EL (cell line): ENCODE data around the gene EPB41L2.

Experiments
- DNase-seq: peaks from one replicate; pipeline ENCODE4 v3.0.0-alpha.2; 2016

EPB41L2 gene

GRCh38 chr6:130859161-130859867 lies 203.7 kb downstream of the EPB41L2 start:
- no peak for DNase-seq

- DNase-seq, result no peak
Measured at GRCh38 chr6:130858498-130859160, 204.4 kb downstream of the EPB41L2 start.

- DNase-seq, result no peak
Measured at GRCh38 chr6:130858054-130858453, 205.0 kb downstream of the EPB41L2 start.

- DNase-seq, result peak; percentile 78
Measured at GRCh38 chr6:130853555-130854183, 209.4 kb downstream of the EPB41L2 start.

- peak; percentile 65 for DNase-seq
Measured at GRCh38 chr6:130852844-130853554, 210.0 kb downstream of the EPB41L2 start.

GRCh38 chr6:130851026-130851425 lies 212.0 kb downstream of the EPB41L2 start:
- no peak for DNase-seq

GRCh38 chr6:130849594-130849993 lies 213.5 kb downstream of the EPB41L2 start:
- no peak for DNase-seq

- DNase-seq, result peak; percentile 32
Measured at GRCh38 chr6:130848945-130849344, 214.1 kb downstream of the EPB41L2 start.

- DNase-seq, result no peak
Measured at GRCh38 chr6:130847001-130847910, 215.8 kb downstream of the EPB41L2 start.

GRCh38 chr6:130846501-130846900 lies 216.5 kb downstream of the EPB41L2 start:
- DNase-seq, result no peak

GRCh38 chr6:130843575-130844320 lies 219.3 kb downstream of the EPB41L2 start:
- DNase-seq, result peak; percentile 56

- DNase-seq, result peak; percentile 23
Measured at GRCh38 chr6:130841128-130841728, 221.8 kb downstream of the EPB41L2 start.

GRCh38 chr6:130840050-130840449 lies 223.0 kb downstream of the EPB41L2 start:
- no peak for DNase-seq

- no peak for DNase-seq
Measured at GRCh38 chr6:130839379-130839778, 223.7 kb downstream of the EPB41L2 start.

GRCh38 chr6:130838951-130839350 lies 224.1 kb downstream of the EPB41L2 start:
- no peak for DNase-seq

- no peak for DNase-seq
Measured at GRCh38 chr6:130838250-130838860, 224.7 kb downstream of the EPB41L2 start.

GRCh38 chr6:130837067-130837466 lies 226.0 kb downstream of the EPB41L2 start:
- no peak for DNase-seq

- no peak for DNase-seq
Measured at GRCh38 chr6:130836055-130836640, 226.9 kb downstream of the EPB41L2 start.

- DNase-seq, result no peak
Measured at GRCh38 chr6:130834482-130835251, 228.4 kb downstream of the EPB41L2 start.
